HG03571 (cell line): ENCODE data around the gene CD226.
"Not testable (repeated sequence)": the region's sequence is repeated elsewhere in the genome, so short reads cannot be mapped to it uniquely, and the experiment has no call there.

ENCODE experiments used
- ATAC-seq: cut with Tn5 transposase; IDR thresholded peaks from one replicate; pipeline ENCODE4 v1.9.1; 2021; ENCODE audit not compliant: unreplicated experiment

Gene CD226

GRCh38 chr18:69876490-69876889 lies 71.2 kb downstream of the CD226 start:
- no peak for ATAC-seq

DNA sequence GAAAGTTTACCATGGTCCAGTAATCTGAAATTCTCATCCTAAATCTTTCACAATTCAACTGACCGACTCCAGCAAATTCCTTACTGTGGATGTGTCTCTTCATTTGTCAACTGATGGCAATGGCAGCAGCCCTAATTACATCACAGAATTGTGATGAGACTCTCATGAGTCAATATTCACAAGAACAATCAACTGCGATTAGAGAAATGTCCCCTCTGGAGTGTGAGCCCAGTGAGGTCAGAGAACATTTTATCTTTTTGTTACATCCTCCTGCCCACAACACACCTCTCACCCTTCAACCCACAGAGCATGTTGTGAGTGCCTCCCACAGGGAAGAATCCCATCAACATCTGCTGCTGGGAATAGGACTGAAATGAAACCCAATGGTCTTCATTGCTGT lies 73.6 kb downstream of the CD226 start:
- no peak for ATAC-seq

- no peak for ATAC-seq
These were observed 75.0 kb downstream of the CD226 start for GRCh38 chr18:69872661-69873060.

GRCh38 chr18:69871363-69871762 lies 76.3 kb downstream of the CD226 start:
- no peak for ATAC-seq

GRCh38 chr18:69870736-69871135 lies 76.9 kb downstream of the CD226 start:
- no peak for ATAC-seq

GRCh38 chr18:69866212-69866611 lies 81.5 kb downstream of the CD226 start:
- no peak for ATAC-seq

GRCh38 chr18:69865776-69866175 lies 81.9 kb downstream of the CD226 start:
- no peak for ATAC-seq

GRCh38 chr18:69864802-69865201 lies 82.9 kb downstream of the CD226 start:
- peak; percentile 85 for ATAC-seq

GRCh38 chr18:69858897-69859296 lies 88.8 kb downstream of the CD226 start:
- ATAC-seq: no peak

- no peak for ATAC-seq
These were observed 93.2 kb downstream of the CD226 start for GRCh38 chr18:69854455-69854854.

GRCh38 chr18:69853051-69853450 lies 94.6 kb downstream of the CD226 start:
- no peak for ATAC-seq

DNA sequence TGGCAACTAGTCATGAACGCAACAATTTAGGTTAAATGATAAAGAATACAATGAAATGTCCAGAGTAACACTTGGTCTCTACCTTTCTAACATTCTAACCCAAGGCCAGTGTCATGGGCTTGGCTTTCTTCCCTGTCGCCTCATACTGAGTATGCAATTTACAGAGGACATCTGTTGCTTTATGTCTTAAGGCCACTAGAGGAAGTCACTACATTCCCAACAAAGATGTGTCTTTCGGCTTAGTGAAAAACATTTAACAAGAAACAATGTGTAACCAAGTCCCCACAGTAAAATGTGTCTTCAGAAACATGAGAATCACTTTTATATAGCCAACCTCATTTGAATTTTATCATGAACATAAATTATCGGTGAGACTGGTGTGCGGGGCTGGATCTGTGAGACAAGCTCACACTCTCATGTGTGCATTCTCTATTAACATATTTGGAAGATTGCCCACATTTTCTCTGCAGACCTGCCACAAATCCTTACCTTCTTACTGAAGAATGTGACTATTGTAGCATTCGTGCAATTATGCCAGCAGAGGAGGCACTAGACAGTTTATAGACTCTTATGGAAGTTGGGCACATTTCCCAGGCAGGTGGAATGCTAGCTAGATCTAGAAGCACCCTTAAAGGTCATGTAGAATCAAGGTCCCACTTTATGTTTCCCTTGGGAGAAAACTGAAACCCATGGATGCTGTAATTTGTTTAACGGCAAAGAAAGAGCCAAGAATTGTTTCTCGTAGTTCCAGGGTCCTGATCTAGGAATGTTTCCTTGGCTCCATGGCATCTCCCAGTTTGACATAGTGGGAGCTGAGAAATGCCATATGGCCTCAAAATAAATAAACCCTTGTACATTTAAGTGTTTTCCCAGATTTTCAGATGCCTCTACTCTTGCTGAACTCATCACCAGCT lies 101.8 kb downstream of the CD226 start:
- ATAC-seq: no peak

DNA sequence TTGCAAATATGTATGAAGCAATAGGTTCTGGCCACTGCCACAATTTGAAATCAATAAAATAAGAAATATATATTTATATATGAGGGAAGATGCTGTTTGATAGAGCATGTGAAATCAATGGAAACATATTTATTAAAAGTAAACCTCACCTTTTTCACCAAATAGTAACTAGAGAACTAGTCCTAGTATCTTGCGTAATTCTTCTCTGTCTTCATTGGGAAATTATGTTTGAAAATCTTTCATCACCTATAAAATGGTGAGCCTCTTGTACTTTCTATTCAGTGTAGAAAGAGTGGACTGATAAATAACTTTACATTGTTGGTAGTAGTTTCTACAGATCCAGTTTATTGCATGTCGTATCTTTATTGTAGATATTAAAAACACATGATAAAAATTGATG lies 103.0 kb downstream of the CD226 start:
- ATAC-seq: no peak

DNA sequence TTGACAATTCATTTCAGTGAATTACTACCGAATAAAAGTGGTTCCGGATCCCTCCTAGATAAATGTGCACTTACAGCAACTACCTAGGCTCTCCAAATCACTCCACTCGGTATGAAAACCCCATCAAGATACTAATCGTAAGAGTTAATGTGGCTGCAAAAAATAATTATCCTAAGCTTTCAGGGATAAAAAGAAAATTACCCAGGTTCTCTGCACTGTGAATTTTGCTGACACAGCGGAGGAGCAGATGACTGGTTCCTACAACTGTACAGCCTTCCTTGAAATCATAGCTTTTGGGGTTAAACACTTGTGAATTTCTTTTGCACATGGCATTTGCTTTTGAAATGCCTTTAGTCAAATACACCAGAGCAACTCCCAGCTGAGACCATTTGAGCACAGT lies 104.7 kb downstream of the CD226 start:
- no peak for ATAC-seq

DNA sequence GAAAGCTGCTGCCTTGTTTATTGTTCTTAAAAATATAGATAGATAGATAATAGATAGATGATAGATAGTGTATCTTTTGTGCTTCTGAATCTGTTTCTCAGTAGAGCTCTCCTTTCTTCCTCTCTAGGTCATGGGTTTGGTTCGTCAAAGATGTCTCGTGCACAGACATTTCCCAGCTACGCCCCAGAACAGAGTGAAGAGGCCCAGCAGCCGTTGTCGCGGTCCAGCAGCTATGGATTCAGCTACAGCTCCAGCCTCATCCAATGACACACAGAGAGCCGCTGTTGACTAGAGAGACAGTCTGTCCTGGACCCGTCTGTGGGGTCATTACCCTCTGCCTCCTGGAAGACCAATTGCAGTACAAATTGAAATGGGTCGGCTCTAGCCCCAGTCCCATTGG lies 106.6 kb downstream of the CD226 start:
- ATAC-seq: no peak

DNA sequence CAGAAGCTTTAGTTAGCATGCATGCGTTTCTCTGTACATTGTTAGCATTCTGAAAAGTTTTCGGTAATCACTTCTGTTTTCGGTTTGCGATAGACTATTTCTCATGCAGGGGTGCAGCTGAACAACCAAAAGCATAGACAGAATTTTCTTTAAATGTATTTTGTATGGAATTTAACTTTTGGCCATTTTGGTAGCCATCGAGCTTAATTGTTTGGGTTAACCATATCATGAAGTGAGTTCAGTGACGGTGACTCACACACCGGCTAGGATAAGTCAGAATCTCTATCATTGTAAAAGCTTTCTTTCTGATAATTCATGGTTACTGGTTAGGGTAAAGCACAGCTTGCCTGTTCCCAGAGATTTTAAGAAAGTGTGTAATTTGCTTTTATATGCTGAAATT lies 107.2 kb downstream of the CD226 start:
- no peak for ATAC-seq

GRCh38 chr18:69840001-69840400 lies 107.7 kb downstream of the CD226 start:
- ATAC-seq: no peak

DNA sequence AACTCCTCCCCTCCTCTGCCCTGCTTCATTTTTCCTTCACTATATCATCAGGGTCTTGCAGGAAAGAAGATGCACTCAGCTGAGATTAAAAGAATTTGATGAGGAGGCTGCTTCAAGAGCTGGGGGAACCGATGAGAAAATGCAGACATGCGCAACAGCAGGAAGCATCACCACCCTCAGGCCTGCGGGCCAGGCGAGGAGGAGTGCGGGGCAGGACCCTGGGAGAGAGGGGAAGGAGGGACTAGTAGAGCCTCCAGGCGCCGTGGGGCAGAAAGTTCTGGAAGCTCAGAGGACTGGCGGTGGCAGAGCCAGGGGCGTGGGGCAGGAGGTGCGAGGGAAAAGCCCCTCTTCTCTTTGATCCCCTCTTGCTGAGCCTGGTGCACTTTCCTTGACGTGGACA lies 108.2 kb downstream of the CD226 start:
- no peak for ATAC-seq

GRCh38 chr18:69838620-69839411 lies 108.9 kb downstream of the CD226 start:
- ATAC-seq: no peak

DNA sequence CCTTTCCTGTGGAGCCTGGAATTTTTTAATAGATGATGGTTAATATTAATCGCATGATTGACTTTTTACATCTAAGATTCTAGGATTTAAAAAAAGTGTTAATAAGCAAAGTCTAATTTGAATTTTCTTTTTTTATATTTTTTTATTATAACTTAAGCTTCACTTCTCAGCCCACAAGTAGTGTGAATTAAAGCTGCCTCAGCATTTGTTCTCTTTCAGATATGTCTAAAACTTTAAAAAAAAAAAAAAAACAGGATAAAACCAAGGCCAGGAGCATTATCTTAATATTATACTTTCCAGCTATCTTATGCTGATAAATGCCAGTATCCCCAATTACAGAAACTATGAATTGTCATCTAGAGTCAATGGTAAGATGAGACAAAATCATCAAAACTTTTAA lies 109.7 kb downstream of the CD226 start:
- no peak for ATAC-seq

DNA sequence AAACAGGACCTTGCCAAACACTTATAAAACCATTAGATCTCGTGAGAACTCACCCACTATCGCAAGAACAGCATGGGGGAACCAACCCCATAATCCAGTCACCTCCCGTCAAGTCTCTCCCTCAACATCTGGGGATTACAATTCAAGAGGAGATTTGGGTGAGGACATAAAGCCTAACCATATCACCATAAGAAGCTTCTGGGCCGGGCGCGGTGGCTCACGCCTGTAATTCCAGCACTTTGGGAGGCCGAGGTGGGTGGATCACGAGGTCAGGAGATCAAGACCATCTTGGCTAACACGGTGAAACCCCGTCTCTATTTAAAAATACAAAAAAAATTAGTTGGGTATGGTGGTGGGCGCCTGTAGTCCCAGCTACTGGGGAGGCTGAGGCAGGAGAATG lies 112.7 kb downstream of the CD226 start:
- ATAC-seq: not testable (repeated sequence)

GRCh38 chr18:69830189-69830588 lies 117.5 kb downstream of the CD226 start:
- no peak for ATAC-seq
